UCSD-AML1 (cell line): ENCODE measurements around the gene CMBL.

Source experiments
- DNase-seq: peaks from one replicate; lab custom pipeline; 2025; ENCODE audit not compliant: unreplicated experiment; lab: John Stamatoyannopoulos, UW

CMBL gene

DNA sequence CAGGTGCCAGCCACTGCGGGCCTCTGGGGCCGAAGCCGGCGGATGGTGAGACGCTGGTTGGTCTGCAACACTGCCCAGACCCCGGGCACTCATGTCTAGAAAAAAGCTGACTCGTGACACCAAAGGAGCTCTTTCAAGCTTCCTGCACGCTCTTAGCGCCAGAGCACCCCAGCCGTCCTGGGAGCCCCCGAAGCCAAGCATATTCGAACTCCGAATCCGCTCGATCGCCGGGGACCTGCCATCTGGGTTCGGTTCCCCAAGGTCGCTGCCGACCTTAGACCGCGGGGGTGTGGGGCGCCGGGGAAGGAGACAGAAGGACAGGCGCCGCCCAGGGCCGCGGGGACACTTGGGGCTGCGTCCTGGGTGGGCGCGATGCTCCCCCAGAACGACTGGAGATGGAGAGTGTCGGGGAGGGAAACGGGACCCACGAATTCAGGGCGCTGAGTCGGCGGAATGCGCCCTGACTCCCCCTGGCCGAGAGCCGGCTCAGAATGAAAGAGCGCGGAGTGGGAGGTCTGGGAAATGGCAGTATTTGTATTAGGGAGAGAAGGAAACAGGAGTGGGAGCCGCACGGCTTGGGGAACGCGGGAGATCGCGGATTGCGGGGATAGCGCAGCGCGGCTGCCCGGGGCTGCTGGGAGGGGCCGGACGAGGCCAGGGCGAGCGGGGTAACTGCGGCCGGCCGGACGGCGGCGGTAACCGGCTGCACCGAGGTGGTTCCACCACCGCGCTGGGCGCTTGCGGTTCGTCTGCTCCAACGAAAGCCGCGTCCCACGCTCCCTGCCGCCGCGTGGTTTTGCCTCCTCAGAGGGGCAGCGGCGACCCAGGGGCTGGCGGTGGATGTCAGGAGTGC, 25.7 kb upstream of the CMBL start:
- DNase-seq = no peak

DNA sequence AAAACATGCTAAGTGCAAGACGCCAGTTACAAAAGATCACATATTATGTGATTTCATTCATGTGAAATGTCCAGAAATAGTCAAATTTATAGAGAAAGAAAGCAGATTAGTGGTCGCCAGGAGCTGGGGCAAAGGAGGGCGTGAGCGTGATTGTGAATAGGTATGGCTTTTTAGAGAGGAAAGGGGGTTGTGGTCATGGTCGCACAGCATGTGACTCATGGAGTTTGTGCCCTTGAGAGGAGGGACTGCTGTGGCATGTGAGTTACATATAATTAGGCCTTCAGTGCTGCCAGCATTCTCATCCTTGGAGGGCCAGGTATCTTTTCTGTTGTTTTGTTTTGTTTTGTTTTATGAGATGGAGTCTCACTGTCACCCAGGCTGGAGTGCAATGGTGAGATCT, 24.6 kb upstream of the CMBL start:
- DNase-seq = no peak

DNA sequence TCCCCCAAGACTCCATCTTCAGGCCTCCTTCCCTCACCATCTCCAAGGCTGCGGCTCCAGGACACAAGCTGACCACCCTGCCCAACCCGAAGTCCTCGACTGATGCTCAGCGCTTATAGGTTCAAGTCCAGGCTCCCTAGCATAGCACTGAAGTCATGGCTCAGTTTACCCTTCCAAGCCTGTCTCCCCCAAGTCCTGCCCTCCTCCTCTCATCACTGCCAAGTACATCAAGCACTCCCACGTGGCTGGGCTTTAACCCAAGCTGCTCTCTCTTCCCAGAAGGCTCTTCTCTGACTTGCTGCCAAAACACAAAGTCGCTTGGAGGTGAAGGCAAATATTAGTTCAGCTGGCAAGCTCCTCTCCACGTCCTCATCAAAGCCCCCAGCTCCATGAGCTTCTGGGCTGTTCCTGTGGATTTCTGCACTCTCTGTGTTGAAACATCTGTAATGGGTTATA, 23.7 kb upstream of the CMBL start:
- DNase-seq = no peak

DNA sequence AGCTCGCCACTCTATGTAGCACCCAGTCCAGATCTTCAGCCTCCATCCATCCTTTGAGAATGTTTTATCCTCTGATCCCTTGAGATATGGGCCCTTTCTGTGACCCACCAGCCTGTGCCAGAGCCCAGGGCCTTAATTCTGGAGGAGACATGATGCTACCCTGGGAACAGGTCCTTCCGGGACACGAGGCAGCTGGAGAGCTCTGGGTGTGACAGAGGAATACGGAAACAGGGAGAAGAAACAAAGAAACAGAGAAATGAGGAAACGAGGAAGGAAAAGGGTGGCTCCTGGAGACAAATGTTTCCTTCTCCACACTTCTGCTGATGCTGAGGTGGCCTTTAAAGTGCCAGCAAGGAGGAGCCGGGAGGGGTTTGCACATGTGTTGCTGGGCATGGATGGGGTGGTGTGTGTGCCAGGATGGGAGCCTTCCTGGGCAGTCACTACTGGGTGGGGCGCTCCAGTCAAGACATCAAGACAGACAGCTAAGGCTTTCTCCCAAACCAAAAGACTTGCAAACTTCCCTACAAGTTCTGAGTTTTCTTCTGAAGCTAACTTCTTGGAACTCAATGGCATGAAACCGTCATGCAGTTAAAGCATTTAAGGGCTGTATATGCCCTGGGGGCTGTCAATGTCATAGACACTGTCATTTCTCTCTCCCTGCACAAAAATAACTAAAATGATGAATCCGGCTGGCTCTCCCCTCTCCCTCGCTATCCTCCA, 23.0 kb upstream of the CMBL start:
- no peak for DNase-seq

DNA sequence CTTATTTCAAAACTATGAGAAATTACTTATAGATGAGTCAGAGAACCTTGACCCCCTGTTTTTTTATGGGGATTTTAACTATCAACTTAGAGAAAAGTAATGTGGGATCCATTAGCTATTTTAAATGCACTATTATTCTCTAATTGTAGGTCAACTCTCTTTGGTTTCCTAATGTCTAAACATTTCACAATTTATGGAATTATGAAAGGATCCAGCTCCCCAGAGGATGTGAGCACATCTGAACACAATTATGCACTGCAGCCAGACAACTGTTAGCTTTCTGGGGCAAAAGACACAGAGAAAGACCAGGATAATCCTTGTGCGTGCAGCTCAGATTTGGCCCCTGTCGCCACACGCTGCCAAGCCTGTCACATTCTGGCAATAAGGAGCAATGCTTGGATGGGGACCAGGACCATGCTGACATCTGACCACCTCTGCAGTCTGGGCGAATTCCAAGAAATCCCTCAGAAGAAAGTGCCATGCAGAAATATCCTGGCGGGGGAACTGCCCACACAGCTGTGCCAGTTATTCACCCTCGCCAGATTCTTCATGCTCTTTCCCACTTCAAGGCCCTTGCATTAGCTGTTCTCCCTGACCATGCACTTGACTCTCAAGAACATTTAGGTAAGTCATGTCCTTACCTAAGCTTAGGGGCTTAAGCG, 22.2 kb upstream of the CMBL start:
- DNase-seq = no peak

DNA sequence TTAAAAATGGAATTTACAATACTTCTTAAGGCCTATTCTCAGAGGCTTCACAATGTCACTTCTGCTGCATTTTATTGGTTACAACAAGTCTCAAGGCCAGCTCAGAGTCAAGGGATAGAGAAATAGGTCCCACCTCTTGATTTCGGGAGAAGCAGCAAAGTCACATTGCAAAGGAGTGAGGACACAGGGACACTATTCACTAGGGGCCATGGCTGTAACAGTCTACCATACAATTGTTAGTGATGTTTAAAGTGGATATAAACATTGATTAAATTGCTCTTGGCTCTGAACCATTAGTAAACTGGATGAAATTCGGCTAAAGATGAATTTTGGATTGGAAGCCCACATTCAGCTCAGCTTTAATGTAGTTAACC, 21.7 kb upstream of the CMBL start:
- no peak for DNase-seq

DNA sequence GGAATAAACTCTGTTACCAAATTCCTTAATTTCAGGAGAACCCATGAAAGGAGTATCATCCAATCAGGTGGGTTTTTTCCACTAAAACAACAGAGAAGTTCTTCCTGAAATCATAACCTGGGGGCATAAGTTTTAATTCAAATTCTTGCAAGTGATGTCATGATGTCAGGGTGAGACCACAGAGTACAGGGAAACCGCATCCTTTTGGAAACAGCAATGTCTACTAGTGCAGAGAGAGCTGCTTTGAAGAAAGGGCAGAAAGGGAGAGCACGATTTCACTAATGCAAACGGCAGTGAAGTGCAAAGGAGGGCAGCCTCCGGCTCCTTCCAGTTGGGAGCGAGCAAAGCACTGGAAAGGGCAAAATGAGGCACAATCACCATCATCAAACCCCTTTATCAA, 20.6 kb upstream of the CMBL start:
- no peak for DNase-seq

DNA sequence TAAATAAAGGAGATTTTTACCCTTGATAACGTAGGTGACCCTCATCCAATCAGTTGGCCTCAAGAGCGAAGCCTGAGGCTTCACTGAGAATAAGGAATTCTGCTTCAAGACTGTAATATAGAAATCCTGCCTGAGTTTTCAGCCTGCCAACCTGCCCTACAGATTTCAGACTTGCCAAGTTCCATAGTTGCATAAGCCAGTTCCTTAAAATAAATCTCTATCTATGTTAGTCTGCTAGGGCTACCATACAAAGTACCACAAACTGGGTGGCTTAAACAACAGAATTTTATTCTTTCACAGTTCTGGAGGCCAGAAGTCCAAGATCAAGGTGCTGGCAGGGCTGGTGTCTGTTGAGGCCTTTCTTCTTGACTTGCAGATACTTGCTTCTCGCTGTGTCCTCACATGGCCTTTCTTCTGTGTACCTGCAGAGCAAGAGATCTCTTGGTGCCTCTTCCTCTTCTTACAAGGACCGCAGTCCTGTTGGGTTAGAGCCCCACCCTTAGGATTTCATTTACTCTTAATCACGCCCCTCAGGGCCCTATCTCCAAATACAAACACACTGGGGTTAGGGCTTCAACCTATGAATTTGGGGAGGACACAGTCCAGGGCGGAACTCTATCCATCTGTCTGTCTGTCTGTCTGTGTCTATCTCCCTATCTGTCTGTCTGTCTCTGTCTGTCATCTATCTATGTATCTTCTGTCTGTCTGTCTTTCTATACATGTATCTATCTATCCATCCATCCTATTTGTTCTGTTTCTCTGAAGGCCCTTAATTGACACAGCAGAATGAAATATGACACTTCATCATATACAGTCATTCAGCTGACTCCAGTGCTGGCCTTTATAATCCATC, 17.0 kb upstream of the CMBL start:
- no peak for DNase-seq

DNA sequence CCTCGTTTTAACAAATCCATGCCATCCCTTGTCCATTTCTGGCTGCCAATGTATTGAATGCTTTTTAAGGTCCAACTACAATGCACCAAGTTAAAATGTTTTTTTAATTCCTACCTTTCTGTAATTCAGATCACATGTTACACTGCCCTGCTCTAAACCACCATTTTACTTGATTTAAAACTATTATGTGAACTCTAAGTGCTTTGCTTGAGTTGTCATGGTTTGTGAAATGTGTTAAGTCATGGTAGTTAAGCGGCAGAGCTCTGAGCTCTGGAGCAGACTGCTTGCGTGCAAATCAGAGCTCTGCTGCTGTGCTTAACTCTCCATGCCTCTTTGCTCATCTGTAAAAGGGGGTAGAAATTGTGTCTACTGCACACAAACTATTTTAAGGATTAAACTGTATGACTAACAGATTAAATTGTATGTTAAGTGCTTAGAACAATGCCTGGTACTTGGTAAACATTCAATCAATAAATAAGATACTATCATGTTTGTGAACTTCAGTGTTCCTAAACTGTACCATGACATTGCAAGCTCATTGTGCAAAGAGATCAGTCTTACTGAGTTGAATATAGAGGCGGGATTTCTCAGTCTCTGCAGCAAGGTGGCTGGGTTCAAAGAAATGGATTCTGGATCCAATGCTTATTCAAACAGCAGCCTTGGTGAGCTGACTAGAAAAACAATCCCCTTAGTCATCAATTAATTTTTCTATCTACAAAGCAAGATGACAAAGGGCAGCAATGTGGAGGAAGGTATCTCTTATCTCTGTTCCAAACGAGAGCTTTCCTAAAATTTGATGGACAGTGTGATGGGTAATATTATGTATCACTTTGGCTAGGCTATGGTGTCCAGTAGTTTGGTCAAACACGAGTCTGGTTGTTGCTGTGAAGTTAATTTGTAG, 16.1 kb upstream of the CMBL start:
- DNase-seq = no peak

DNA sequence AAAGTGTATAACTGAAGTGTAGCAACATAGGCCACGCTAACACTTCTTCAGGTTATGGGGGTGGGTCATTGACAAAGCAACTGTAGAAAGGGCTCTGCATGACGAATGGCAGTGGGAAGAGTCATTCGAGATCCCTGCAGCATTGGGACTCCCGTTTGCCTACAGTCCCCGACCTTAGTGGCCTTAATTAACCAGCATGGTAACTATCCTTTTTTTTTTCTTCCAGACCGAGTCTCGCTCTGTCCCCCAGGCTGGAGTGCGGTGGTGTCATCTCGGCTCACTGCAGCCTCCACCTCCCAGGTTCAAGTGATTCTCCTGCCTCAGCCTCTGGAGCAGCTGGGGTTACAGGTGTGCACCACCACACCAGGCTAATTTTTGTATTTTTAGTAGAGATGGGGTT, 14.2 kb upstream of the CMBL start:
- DNase-seq = no peak

DNA sequence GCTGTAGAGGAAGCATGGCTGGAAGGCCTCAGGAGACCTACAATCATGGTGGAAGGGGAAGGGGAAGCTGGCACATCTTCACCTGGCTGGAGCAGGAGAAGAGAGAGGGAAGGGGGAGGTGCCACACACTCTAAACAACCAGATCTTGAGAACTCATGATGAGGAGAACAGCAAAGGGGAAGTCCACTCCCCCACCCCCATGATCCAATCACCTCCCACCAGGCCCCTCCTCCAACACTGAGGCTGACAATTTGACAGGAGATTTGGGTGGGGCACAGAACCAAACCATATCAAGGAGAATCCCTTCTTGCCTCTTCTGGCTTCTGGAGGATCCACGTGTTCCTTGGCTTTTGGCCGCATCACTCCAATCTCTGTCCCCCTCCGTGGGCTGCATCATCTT, 13.1 kb upstream of the CMBL start:
- no peak for DNase-seq

DNA sequence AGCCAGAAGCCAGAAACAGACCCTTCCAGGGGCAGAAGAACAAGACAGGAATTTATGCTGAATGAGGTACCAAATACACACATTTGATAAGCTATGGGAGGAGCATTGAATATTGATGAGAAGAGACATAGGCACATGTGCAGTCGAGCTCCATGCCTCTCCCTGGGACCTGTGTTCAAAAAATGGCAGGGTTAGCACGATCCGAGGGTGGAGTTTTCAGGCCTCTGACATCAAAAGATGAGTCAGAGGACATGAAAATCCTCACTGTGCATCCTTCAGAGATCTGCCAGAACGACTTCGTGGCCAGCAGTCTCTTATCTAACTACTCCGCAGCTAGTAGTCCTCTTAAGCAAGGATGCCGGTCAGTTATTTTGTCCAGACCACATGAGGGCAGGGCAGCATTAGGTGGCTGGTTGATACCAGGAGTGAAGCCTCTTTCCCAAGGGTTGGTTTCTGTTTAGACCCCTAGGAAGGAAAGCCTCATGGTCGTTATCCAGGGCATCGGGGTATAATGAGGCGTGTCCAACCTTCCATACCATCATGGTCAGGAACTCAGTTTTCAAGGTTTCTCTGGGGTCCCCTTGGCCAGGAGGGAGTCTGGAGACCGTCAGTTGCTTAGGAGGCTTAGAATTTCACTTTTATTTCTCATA, 11.6 kb upstream of the CMBL start:
- no peak for DNase-seq

DNA sequence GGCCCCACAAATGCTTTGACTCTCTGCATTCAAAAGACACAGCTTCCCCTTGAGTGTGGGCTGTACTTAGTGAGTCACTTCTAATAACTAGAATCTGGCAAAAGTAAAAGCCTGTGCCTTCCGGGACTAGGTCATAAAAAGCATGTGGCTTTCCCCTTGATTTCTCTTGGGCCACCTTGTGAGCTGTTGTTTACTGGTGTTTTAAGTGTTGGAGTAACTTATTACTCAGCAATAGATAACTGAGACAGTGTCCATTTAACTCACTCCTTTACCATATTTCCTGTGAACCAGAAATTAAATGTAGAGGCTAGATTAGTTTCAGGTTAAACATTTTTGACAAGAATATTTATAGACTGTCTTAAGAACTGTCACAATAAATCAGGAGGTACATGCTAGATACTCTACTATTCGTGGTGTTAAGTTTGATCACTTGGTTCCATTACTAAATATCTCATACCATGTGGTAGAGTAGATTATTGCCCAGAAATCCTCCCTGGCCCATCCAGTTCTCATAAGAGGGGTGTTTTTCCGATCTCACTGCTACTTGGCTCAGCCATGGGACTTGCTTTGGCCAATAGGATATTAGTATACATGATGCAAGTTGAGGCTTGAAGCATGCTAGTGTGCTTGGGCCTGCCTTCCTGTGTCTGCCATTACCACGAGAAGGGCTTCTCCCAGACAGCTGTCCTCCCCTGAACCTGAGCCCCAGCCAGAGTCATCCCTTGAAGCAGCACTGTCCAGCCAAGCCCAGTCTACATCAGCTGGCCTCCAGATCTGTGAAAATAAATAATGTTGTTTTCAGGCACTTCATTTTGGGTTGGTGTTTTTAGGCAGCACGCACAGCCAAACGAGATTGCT, 10.4 kb upstream of the CMBL start:
- no peak for DNase-seq

DNA sequence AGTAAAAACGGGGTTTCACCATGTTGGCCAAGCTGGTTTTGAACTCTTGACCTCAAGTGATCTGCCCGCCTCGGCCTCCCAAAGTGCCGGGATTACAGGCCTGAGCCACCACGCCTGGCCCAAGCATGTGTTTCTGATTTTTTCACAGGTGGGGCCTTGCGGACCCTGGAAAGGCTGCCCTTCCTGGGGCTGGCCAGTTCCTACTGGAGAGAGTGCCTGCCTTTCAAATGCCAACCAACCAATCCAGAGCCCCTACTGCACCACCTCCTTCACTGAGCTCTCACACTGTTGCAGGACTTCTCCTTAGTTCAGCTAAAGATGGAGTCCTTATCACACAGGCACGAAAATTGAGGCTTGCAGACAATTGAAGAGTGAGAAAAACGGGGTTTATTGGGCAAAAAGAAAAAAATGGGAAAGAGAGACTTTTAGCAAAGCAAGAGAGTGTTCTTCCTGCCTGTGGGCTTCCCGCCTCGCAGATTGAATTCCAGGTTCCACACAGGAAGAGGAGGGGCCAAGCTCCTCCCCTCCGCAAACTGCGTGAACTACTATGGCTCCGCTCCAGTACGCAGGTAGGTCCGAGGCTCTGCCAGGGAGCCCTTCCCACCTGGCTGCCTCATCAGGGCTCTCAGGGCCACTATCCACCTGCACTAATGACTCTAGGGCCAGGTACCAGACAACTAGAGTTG, 8.3 kb upstream of the CMBL start:
- DNase-seq = no peak

DNA sequence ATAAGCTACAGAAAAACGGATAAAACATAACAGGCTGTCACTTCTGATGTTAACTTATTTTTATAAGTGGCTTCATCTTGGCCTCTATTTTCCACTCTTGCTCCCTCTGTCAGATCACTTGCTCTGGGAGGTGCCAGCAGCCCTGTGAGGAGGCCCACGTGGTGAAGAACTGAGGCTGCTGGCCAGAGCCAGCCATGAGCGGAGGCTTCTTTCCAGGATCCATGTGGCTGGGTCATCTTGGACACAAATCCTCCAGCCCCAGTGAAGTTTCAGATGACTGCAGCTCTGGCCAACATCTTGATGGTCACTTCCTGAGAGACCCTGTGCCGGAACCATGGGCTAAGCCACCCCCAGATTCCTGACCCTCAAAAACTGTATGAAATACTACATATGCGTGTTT, 7.5 kb upstream of the CMBL start:
- no peak for DNase-seq

DNA sequence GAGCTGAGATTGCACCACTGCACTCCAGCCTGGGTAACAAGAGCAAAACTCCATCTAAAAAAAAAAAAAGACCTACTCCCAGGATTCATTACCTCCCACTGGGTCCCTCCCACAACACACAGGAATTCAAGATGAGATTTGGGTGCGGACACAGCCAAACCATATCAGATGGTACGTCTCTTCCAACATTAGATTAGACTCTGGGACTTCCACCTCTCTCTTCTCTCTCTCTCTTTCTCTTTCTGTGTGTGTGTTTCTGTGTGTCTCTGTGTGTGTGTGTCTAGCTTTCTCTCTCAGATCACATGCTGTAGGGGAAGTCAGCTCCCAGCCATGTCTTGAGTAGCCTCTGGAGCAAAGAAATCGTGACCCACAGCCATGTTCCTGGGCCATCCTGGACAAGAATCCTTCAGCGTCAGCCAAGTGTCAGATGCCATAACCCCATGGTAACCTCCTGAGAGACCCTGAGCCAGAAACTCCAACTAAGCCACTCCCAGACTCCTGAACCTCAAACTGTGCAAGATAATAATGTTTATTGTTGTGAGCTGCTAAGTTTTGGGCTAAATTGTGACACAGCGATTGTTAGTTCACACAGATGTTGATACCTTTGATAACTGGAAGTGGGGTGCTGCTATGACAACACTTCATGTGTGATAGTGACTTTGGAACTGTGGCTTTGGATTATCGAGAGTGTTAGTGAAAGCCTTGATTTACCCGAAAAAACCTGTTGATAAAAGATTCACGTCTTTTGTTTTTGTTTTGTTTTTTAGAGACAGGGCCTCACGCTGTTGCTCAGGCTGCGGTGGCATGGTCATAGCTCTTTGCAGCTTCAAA, 4.1 kb upstream of the CMBL start:
- no peak for DNase-seq
